ENCODE data around the gene ZRANB2.

The ZRANB2 gene

DNA sequence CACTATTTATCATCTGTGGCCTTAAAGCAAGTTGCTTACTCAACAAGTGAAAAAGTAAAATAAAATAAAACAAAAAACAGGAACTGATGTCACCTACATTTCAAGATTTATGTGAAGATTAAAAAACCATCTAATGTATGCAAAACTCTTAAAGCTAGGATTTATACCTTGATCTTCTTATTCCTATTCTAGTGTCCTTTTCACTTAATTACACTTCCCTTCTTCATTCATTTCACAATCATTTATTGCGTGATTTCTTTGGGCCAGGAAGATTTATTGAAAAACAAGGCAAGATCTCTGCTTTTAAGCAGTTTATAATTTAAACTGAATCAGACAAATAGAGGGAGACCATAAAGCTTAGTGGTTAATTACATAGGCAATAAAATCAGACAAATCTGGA lies 51.9 kb downstream of the ZRANB2 start:
- TF ChIP-seq POLR2A (IDR thresholded peaks at IDR 0.05; ENCODE audit: low read length) (no peak), GATA1 (IDR thresholded peaks at IDR 0.05; ENCODE audit: low read depth, low read length) (no peak)
- DNase-seq, result no peak

DNA sequence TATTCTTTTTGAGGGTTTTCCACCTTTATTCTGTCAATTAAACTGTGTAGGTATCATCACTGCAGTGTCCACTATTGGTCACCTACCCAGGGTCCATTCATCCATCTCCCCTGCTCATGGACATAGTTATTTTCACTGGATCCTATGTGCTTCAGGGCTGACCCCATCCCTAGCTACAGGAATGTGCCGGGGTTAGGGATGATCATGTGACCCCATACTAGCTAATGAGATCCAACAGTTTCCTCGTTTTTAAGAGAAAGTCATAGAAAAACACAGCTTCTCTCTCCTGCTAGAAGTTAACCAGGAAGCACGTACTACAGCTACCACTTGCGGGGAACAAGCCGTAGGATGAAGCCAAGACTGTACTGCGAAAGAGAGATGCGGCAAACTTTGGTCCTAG lies 52.8 kb downstream of the ZRANB2 start:
- TF ChIP-seq POLR2A (IDR thresholded peaks at IDR 0.05; ENCODE audit: low read length) (no peak), GATA1 (IDR thresholded peaks at IDR 0.05; ENCODE audit: low read depth, low read length) (no peak)
- DNase-seq, result no peak

DNA sequence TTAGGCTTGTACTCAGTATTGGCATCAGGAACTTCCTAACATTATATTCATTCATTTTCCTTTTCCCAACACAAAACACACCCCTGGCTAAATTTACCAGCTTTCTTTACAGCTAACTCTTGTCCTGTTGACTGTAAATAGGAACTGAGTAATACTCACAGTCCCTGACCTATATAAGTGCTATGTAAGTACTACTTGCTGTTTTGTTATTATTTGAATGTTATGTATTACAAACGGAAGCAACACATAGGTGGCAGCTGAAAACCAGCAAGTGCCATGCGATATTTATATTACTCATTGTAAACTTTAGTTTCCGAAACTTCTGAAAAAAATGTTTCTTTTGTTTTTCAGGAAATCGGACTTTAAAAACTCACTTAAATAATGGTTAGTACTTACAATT lies 54.7 kb downstream of the ZRANB2 start:
- TF ChIP-seq POLR2A (IDR thresholded peaks at IDR 0.05; ENCODE audit: low read length) (no peak), GATA1 (IDR thresholded peaks at IDR 0.05; ENCODE audit: low read depth, low read length) (no peak)
- no peak for DNase-seq

DNA sequence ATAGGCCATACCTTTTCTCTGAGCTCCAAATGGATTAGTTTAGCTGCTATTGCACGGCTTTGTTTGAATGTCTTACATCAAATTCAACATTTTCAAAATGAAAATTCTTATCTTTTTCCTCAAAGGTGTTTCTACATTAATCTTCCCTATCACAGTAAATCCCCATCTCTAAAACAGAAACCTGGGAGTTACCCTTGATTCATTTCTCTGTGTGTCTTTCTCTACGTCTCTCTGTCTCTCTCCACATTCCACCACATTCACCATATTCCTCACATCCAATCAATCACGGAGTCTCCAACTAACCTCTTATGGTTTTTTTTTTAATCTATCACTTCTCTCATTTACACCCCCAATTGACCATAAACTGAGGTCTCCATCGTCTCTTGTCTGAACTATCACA lies 57.3 kb downstream of the ZRANB2 start:
- DNase-seq, result no peak
- TF ChIP-seq POLR2A (IDR thresholded peaks at IDR 0.05; ENCODE audit: low read length), result no peak
- no peak for TF ChIP-seq GATA1 (IDR thresholded peaks at IDR 0.05; ENCODE audit: low read depth, low read length)

DNA sequence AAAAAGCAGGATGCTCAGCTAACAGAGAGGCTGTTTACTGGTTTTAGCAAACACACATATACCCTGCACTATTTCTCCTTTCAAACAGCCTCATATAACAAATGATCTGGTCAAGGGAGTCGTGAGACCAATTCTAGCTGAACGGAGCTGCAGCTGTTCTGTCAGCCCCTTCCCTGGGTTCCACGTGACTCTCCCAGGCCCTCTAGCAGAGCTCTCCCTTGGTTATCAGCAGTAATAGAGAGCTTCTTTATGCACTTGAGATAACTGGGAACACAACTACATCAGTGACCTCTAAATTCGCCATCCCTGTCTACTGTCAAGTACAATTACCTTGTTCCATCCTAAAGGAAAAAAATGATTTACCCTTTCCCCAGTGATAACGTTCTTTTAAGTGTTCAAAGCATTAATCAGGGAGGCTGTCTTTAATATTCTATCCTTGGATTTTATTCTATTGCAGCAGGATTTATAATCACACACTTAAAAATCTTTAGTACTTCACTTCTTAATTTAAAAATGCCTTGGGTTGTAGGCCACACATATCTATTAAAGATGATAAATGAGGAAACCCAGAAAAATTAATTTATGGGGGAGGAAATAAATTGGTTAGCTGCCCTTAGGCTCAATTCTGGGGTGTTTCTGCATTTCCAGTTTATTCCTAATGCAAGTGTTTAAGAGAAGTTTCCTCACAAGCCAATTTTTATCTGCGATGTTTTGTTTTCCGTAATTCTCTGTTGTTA lies 61.4 kb downstream of the ZRANB2 start:
- peak; percentile 21 to 53 for DNase-seq
- TF ChIP-seq POLR2A (IDR thresholded peaks at IDR 0.05; ENCODE audit: low read length) (no peak), GATA1 (IDR thresholded peaks at IDR 0.05; ENCODE audit: low read depth, low read length) (no peak)

DNA sequence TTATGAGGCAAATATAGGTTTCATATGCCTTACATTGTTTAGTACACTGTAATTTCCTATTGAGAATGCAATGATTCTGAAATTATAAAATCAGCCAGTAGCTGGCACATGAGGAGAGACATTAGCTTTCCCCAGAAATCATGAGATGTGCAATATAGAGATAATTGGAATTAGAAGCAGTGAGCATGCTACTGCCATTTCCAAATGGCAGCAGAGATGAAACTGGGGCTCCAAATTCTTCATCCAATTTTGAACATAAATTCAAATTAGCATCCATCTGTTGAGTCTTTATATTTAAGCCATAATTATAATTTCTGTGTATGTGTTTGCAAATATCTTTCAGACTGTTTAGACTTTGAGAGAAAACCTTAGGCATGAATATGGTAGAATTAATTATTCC lies 62.0 kb downstream of the ZRANB2 start:
- TF ChIP-seq GATA1 (IDR thresholded peaks at IDR 0.05; ENCODE audit: low read depth, low read length), result no peak
- TF ChIP-seq POLR2A (IDR thresholded peaks at IDR 0.05; ENCODE audit: low read length), result no peak
- DNase-seq, result no peak

DNA sequence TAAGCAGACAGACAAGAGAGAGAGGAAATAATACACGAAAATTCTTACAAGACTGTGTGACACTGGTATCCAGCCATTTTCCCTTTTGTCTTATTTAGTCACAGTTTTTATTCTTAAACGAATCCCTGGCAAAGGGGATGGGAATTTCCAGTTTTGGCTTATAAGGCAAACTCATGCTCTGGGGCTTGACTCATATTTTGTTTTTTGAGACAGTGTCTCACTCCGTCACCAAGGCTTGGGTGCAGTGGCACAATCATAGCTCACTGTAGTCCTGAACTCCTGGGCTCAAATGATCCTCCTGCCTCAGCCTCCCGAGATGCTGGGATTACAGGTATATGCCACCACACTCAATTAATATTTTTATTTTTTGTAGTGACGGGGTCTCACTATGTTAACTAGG lies 65.1 kb downstream of the ZRANB2 start:
- no peak for TF ChIP-seq GATA1 (IDR thresholded peaks at IDR 0.05; ENCODE audit: low read depth, low read length)

DNA sequence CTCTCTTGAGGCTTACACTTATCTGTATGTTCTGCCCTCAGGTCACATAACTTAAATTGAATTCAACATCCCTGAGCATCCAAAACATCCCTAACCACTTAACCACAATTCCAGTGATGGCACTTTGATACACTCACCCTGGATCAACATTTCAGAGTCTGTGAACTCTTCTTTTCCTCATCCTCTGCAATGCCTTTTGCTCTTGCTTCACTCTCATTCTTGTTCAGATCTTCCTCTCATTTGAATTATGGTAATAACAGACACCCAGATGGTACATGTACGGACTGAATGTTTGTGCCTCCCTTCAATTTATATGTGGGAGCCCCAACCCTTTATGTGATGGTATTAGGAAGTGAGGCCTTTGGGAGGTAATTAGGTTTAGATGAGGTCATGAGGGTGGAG lies 66.7 kb downstream of the ZRANB2 start:
- DNase-seq, result no peak
- no peak for TF ChIP-seq GATA1 (IDR thresholded peaks at IDR 0.05; ENCODE audit: low read depth, low read length)
- TF ChIP-seq POLR2A (IDR thresholded peaks at IDR 0.05; ENCODE audit: low read length), result no peak

More for the DNA sequence above, 65.1 kb downstream of the ZRANB2 start:
- no peak for DNase-seq

All from erythroblast (primary cell).